T-helper 17 cell (primary cell): ENCODE results near the gene TRIM49D2. TPM values are rescaled to one million over a fixed set of nuclear protein-coding genes. Genes with fewer than 3 reads are reported as not detected.
"Not testable (repeated sequence)": the region's sequence is repeated elsewhere in the genome, so short reads cannot be mapped to it uniquely, and the experiment has no call there.

Source experiments
- ATAC-seq: fragments of 150-1000 bp; cut with Tn5 transposase; 2 replicates; pipeline ENCODE4 v1.10.0; 2021; ENCODE audit warnings: mild to moderate bottlenecking, moderate library complexity
- DNase-seq, 3 donors: peaks; one replicate each; pipeline versions ENCODE4 v3.0.0 to v3.0.0-alpha.2; 2020 to 2021
- H3K9me3 ChIP-seq: one replicate; pipeline ENCODE4 v1.7.0; 2013; ENCODE audit warnings: low read length, mild to moderate bottlenecking; ENCODE audit not compliant: control insufficient read depth, poor library complexity, severe bottlenecking
- H3K27ac Mint-ChIP-seq: one replicate; pipeline ENCODE4 v1.8.0; 2022; ENCODE audit warnings: mild to moderate bottlenecking, moderate library complexity, mixed read lengths
- H3K27me3 Mint-ChIP-seq: one replicate; pipeline ENCODE4 v1.8.0; 2022; ENCODE audit warnings: mixed read lengths
- H3K36me3 Mint-ChIP-seq: one replicate; pipeline ENCODE4 v1.8.0; 2022; ENCODE audit warnings: low read depth, mixed read lengths
- H3K4me1 Mint-ChIP-seq: one replicate; pipeline ENCODE4 v1.8.0; 2022; ENCODE audit warnings: mild to moderate bottlenecking, mixed read lengths
- H3K4me3 Mint-ChIP-seq: one replicate; pipeline ENCODE4 v1.8.0; 2022; ENCODE audit warnings: mild to moderate bottlenecking, moderate library complexity, mixed read lengths
- total RNA-seq, 4 donors: library from RNA in 2 of 4; stranded (reverse) in 2 of 4; gene quantifications; one replicate each; pipeline ENCODE4 v1.2.3 and lab custom pipeline; 2022 to 2026

Gene TRIM49D2
- not detected for total RNA-seq
- 0 reads per million in 2 donors for total RNA-seq (lab: John Stamatoyannopoulos, UW)

- not testable (repeated sequence) for H3K9me3 ChIP-seq, H3K36me3 Mint-ChIP-seq, H3K4me1 Mint-ChIP-seq, H3K27ac Mint-ChIP-seq, H3K27me3 Mint-ChIP-seq, DNase-seq, ATAC-seq, H3K4me3 Mint-ChIP-seq
Observed at GRCh38 chr11:89923764-89924163, at the start of gene TRIM49D2. Gene TRIM49D2 (plus strand): TSS chr11:89924064. CDS start chr11:89926762, 2,698 bp downstream.

- not testable (repeated sequence) for H3K9me3 ChIP-seq, DNase-seq, H3K27ac Mint-ChIP-seq, H3K36me3 Mint-ChIP-seq, H3K27me3 Mint-ChIP-seq, H3K4me3 Mint-ChIP-seq, H3K4me1 Mint-ChIP-seq, ATAC-seq
Observed at GRCh38 chr11:89877511-89877910, 46.4 kb upstream of the TRIM49D2 start.

- not testable (repeated sequence) for H3K36me3 Mint-ChIP-seq, H3K4me1 Mint-ChIP-seq, H3K9me3 ChIP-seq, H3K27ac Mint-ChIP-seq, H3K4me3 Mint-ChIP-seq, ATAC-seq, DNase-seq, H3K27me3 Mint-ChIP-seq
Observed at GRCh38 chr11:89893245-89893644, 30.6 kb upstream of the TRIM49D2 start.

- H3K36me3 Mint-ChIP-seq, DNase-seq, H3K4me3 Mint-ChIP-seq, H3K27ac Mint-ChIP-seq, H3K9me3 ChIP-seq, H3K27me3 Mint-ChIP-seq, ATAC-seq, H3K4me1 Mint-ChIP-seq: not testable (repeated sequence)
Observed at GRCh38 chr11:89900809-89901208, 23.1 kb upstream of the TRIM49D2 start.

GRCh38 chr11:89922195-89922660 is 1.6 kb upstream of the TRIM49D2 start, which contains the start of gene TRIM49D1:
Gene TRIM49D1 (minus strand): TSS chr11:89922245. CDS start chr11:89917710, 4,535 bp downstream.
- Mint-ChIP-seq H3K27me3 (no peaks in the 10 kb centered on the region), H3K36me3 (no peaks in the 10 kb centered on the region), H3K4me1 (no peaks in the 10 kb centered on the region), H3K27ac (no peak within 1 kb of the TSS), H3K4me3 (no peak within 1 kb of the TSS)
- DNase-seq (no peak), ATAC-seq (no peak)
- H3K9me3 ChIP-seq = no peaks in the 10 kb centered on the region

- H3K27me3 Mint-ChIP-seq, H3K4me1 Mint-ChIP-seq, H3K9me3 ChIP-seq, H3K27ac Mint-ChIP-seq, H3K36me3 Mint-ChIP-seq, H3K4me3 Mint-ChIP-seq, ATAC-seq, DNase-seq: not testable (repeated sequence)
Observed at GRCh38 chr11:89960833-89961232, 37.0 kb downstream of the TRIM49D2 start.

GRCh38 chr11:89965737-89966136 is 41.9 kb downstream of the TRIM49D2 start, which contains the start of gene TRIM64:
Gene TRIM64 (plus strand): TSS chr11:89966037. CDS start chr11:89968504, 2,467 bp downstream.
- not testable (repeated sequence) for H3K4me3 Mint-ChIP-seq, ATAC-seq, H3K4me1 Mint-ChIP-seq, H3K27ac Mint-ChIP-seq, H3K27me3 Mint-ChIP-seq, H3K36me3 Mint-ChIP-seq, H3K9me3 ChIP-seq, DNase-seq

Other genes starting within 250 kb of the TRIM49D2 start
- not detected for gene TRIM77, start 213.8 kb upstream of the TRIM49D2 start, total RNA-seq
- gene TRIM49, start 115.5 kb upstream of the TRIM49D2 start, total RNA-seq = not detected
- not detected for gene TRIM64B, start 45.6 kb upstream of the TRIM49D2 start, total RNA-seq
- not detected for gene TRIM49D1, start 1.8 kb upstream of the TRIM49D2 start, total RNA-seq
- gene TRIM64, start 42.0 kb downstream of the TRIM49D2 start, total RNA-seq = not detected
- gene TRIM49C, start 107.0 kb downstream of the TRIM49D2 start, total RNA-seq = not detected
- gene UBTFL1, start 161.9 kb downstream of the TRIM49D2 start, total RNA-seq = not detected
- gene NAALAD2, start 210.6 kb downstream of the TRIM49D2 start, total RNA-seq = not detected